Uterus (tissue), 4 donors: ENCODE data around the gene ZNF516. TPM values are rescaled to one million over a fixed set of nuclear protein-coding genes. Genes with fewer than 3 reads are reported as not detected.

Experiments
- DNase-seq, 2 donors: peaks; one replicate each; pipeline ENCODE4 v3.0.0-alpha.2; 2019 to 2020
- H3K27ac ChIP-seq, 2 donors: fragments of 200-600 bp; sonication (generic); 1 replicate in 1 of 2; 2 replicates in 1 of 2; pipeline ENCODE4 v1.5.1; 2016 to 2018
- H3K27me3 ChIP-seq, 2 donors: fragments of 200-600 bp; sonication (generic); one replicate each; pipeline ENCODE4 v1.5.1; 2018 to 2019; ENCODE audit warnings: control low read depth in 1 of 2
- H3K36me3 ChIP-seq, 2 donors: fragments of 200-600 bp; sonication (generic); one replicate each; pipeline ENCODE4 v1.5.1; 2019; ENCODE audit warnings: control low read depth in 1 of 2
- H3K4me1 ChIP-seq, 2 donors: fragments of 200-600 bp; sonication (generic); one replicate each; pipeline ENCODE4 v1.5.1; 2018 to 2019; ENCODE audit warnings: control low read depth in 1 of 2
- H3K4me3 ChIP-seq, 2 donors: fragments of 200-600 bp; sonication (generic); 1 replicate in 1 of 2; 2 replicates in 1 of 2; pipeline ENCODE4 v1.5.1; 2018 to 2019; ENCODE audit warnings: mild to moderate bottlenecking in 1 of 2
- H3K9me3 ChIP-seq, 2 donors: fragments of 200-600 bp; sonication (generic); one replicate each; pipeline ENCODE4 v1.5.1; 2019; ENCODE audit warnings: control low read depth in 1 of 2
- CTCF ChIP-seq, 4 experiments: fragments of 200-600 bp in 2 of 4; fragments of 450-650 bp in 2 of 4; sonication (generic) in 2 of 4; IDR thresholded peaks; one replicate each; pipeline ENCODE4 v1.5.1; 2016 to 2019; ENCODE audit warnings: antibody characterized with exemption in 4 of 4, mild to moderate bottlenecking in 2 of 4, moderate library complexity in 1 of 4
- POLR2A ChIP-seq, 2 donors: fragments of 450-650 bp; IDR thresholded peaks; one replicate each; pipeline ENCODE4 v1.6.1; 2016; ENCODE audit warnings: antibody characterized with exemption in 2 of 2, mild to moderate bottlenecking in 1 of 2, moderate library complexity in 1 of 2
- intact Hi-C: fragments of 100-400 bp; cut with DNase I; formaldehyde crosslinking; loops from one replicate; pipeline ENCODE4 v1.15.1; 2023; ENCODE audit warnings: low total_unique reads
- total RNA-seq, 4 donors: library from RNA; depleted of rRNA in 3 of 4; stranded (reverse); fragments of >200 nt in 3 of 4; gene quantifications; one replicate each; pipeline versions ENCODE4 v1.1.0 to v1.2.4, GENCODE V29; 2014 to 2023
- donor health status: DM: yes; HTN: yes; CAD: no.

Gene ZNF516
- total RNA-seq, 4 donors from 2014 or later, result 29.4 to 177 (median 65.7) TPM

DNA sequence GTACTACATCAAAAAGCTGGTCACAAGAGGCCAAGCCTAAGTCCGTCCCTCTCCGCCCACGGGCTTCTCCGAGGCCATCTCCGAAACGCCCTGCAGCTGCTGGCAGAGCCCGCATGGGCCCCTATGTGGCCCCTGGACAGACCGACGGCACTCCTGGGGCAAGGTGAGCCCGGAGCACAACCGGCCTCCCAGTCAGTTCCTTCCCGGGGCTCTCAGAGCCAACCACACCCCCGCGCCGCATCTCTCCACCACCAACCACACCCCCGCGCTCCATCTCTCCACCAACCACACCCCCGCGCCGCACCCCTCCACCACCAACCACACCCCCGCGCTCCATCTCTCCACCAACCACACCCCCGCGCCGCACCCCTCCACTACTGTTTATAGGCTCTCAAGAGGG, 93.5 kb downstream of the ZNF516 start:
- peaks cover 0 to 10% of the 10 kb centered on the region in 2 donors for H3K4me1 ChIP-seq
- H3K27ac ChIP-seq, result peak overlapping the region; percentile 78 to 80
- no peak overlapping the region for H3K4me3 ChIP-seq
- DNase-seq, result peak; percentile 55 to 62
- H3K36me3 ChIP-seq, result no peaks in the 10 kb centered on the region
- TF ChIP-seq POLR2A (IDR thresholded peaks at IDR 0.05) (no peak), CTCF (IDR thresholded peaks at IDR 0.05) (no peak)
- intact Hi-C loops, result no loop called here
- no peaks in the 10 kb centered on the region for H3K27me3 ChIP-seq
- H3K9me3 ChIP-seq, result no peaks in the 10 kb centered on the region

GRCh38 chr18:76399613-76400391, 95.2 kb downstream of the ZNF516 start:
- Histone ChIP-seq H3K9me3 (no peaks in the 10 kb centered on the region), H3K27me3 (no peaks in the 10 kb centered on the region), H3K4me3 (no peak overlapping the region), H3K36me3 (no peaks in the 10 kb centered on the region), H3K4me1 (peaks cover 0 to 10% of the 10 kb centered on the region in 2 donors), H3K27ac (peak overlapping the region; percentile 78 to 80)
- peak in 1 of 2 donors; percentile 26 for DNase-seq
- TF ChIP-seq CTCF (IDR thresholded peaks at IDR 0.05), result no peak
- TF ChIP-seq POLR2A (IDR thresholded peaks at IDR 0.05), result no peak
- intact Hi-C loops, result loop anchor here (5.0 kb wide), 1 partner anchor 307 kb away; no protein-coding TSS in a partner anchor

DNA sequence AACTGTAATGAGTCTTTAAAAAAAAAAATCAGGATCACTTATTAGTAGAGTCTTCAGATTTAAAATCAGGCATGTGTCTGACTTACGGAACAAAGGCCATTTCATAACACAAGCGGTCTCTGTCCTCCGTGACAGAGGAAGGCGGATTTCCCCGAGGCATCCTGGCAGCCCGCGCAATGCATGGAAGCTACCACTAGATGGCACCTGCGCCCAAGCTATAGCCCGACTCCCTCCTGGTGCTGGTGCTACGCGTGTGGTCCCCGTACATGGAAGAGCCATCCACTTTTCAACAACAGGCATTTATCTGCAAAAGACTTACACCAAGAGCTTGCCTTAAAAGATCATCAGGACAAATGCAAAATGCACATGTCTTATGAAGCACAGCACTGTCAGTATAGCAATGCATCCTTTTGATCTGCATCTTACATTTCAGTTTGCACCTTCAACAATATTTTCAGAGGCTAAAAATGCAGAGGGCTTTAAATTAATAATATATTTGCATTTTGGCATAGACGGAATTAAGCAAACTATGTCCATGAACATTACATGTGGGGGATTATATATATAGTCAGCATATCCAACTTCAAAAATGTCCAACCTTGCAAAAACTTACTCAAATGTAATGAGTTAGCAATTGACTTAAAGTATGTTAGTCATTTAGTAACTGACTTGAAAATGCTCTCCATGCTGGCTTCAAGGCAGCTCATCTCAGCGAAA, 96.0 kb downstream of the ZNF516 start:
- peaks cover 0 to 10% of the 10 kb centered on the region in 2 donors for H3K4me1 ChIP-seq
- intact Hi-C loops, result loop anchor here (5.0 kb wide), 1 partner anchor 308 kb away; no protein-coding TSS in a partner anchor

DNA sequence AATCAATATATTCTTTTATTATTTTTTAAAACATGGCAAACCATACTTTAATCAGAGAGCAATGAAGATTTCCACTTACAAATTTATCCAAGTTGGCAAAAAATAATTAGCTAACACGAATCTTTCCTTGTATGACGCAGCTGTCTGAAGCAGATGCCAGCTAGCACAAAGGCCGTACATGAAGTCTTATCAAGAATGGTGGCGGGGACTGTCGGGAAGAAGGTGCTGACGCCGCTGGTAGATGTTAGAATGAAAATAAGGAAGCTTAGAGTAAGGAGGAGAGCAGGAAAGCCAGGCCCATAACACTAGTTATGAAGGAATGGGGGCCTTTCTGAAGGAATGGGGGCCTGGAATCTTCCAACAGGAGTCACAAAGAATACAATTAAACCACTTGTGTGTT, 96.7 kb downstream of the ZNF516 start:
- DNase-seq, result peak in 1 of 2 donors; percentile 33
- Histone ChIP-seq H3K9me3 (no peaks in the 10 kb centered on the region), H3K27ac (peak overlapping the region; percentile 80 to 85), H3K36me3 (no peaks in the 10 kb centered on the region), H3K4me3 (no peak overlapping the region), H3K27me3 (no peaks in the 10 kb centered on the region), H3K4me1 (peaks cover 0 to 10% of the 10 kb centered on the region in 2 donors)
- intact Hi-C loops, result loop anchor here (5.0 kb wide), 1 partner anchor 309 kb away; no protein-coding TSS in a partner anchor
- TF ChIP-seq CTCF (IDR thresholded peaks at IDR 0.05) (no peak), POLR2A (IDR thresholded peaks at IDR 0.05) (no peak)

More for the DNA sequence above, 96.0 kb downstream of the ZNF516 start:
- H3K36me3 ChIP-seq, result no peaks in the 10 kb centered on the region
- H3K4me3 ChIP-seq, result no peak overlapping the region
- no peak for TF ChIP-seq POLR2A (IDR thresholded peaks at IDR 0.05)
- TF ChIP-seq CTCF (IDR thresholded peaks at IDR 0.05), result peak; percentile 91 to 96 (median 94)
- DNase-seq, result peak; percentile 92
- H3K9me3 ChIP-seq, result no peaks in the 10 kb centered on the region
- no peaks in the 10 kb centered on the region for H3K27me3 ChIP-seq
- H3K27ac ChIP-seq, result peak overlapping the region; percentile 80 to 85
